Activated CD4-positive, CD25-positive, alpha-beta regulatory T cell treated with anti-CD3 and anti-CD28 coated beads, Interleukin-2, amount 50 U/mL, for 24 hours (primary cell): ENCODE measurements around the gene GLMP.
"Not testable (repeated sequence)": the region's sequence is repeated elsewhere in the genome, so short reads cannot be mapped to it uniquely, and the experiment has no call there.

Source experiments
- ATAC-seq, 2 donors: fragments of 150-1000 bp; cut with Tn5 transposase; one replicate each; pipeline ENCODE4 v1.10.0; 2021; ENCODE audit warnings: mild to moderate bottlenecking in 1 of 2, moderate library complexity in 1 of 2

Gene GLMP

GRCh38 chr1:156295391-156295947, at the start of gene GLMP:
Gene GLMP (minus strand): TSS chr1:156295679. CDS start chr1:156295645, 34 bp downstream.
- peak; percentile 86 to 88 for ATAC-seq

- no peak for ATAC-seq
These were observed 48.9 kb upstream of the GLMP start for GRCh38 chr1:156344409-156344808.

- no peak for ATAC-seq
These were observed 46.9 kb upstream of the GLMP start for GRCh38 chr1:156342166-156342955.

- ATAC-seq, result peak; percentile 92 to 95
These were observed 42.9 kb upstream of the GLMP start, which contains the start of the genes CCT3 and TSACC for GRCh38 chr1:156338180-156338976. Gene CCT3 (minus strand): TSS chr1:156338292. CDS start chr1:156338184, 108 bp downstream. Gene TSACC (plus strand): TSS chr1:156338526. CDS start chr1:156339758, 1,232 bp downstream.

- no peak for ATAC-seq
These were observed 42.4 kb upstream of the GLMP start for GRCh38 chr1:156337888-156338179.

- ATAC-seq, result no peak
These were observed 41.8 kb upstream of the GLMP start for GRCh38 chr1:156337052-156337887.

GRCh38 chr1:156336242-156336641, 40.8 kb upstream of the GLMP start:
- ATAC-seq, result no peak

GRCh38 chr1:156323179-156323578, 27.7 kb upstream of the GLMP start:
- not testable (repeated sequence) for ATAC-seq

- ATAC-seq, result no peak
These were observed 25.1 kb upstream of the GLMP start for GRCh38 chr1:156320560-156320959.

GRCh38 chr1:156319664-156320063, 24.2 kb upstream of the GLMP start:
- no peak for ATAC-seq

- no peak for ATAC-seq
These were observed 21.4 kb upstream of the GLMP start for GRCh38 chr1:156316909-156317308.

GRCh38 chr1:156310962-156311361, 15.5 kb upstream of the GLMP start:
- no peak for ATAC-seq

- no peak for ATAC-seq
These were observed 12.6 kb upstream of the GLMP start for GRCh38 chr1:156308078-156308477.

GRCh38 chr1:156305215-156305614, 9.7 kb upstream of the GLMP start:
- ATAC-seq, result no peak

- ATAC-seq, result no peak
These were observed 7.8 kb upstream of the GLMP start for GRCh38 chr1:156303241-156303640.

- ATAC-seq, result no peak
These were observed 3.4 kb upstream of the GLMP start, which contains the start of gene VHLL for GRCh38 chr1:156298852-156299357. Gene VHLL (minus strand): TSS chr1:156299307. CDS start chr1:156299189, 118 bp downstream.

- no peak for ATAC-seq
These were observed 1.6 kb downstream of the GLMP start for GRCh38 chr1:156293895-156294294.

- no peak for ATAC-seq
These were observed 2.4 kb downstream of the GLMP start for GRCh38 chr1:156293098-156293434.

GRCh38 chr1:156291226-156292061, 4.0 kb downstream of the GLMP start:
- ATAC-seq, result peak in 1 of 2 donors; percentile 45

GRCh38 chr1:156289857-156290256, 5.6 kb downstream of the GLMP start:
- ATAC-seq, result no peak

- no peak for ATAC-seq
These were observed 9.4 kb downstream of the GLMP start for GRCh38 chr1:156286061-156286460.
